Measurements from ENCODE around the gene JAG1.
"Not testable (repeated sequence)": the region's sequence is repeated elsewhere in the genome, so short reads cannot be mapped to it uniquely, and the experiment has no call there.

The JAG1 gene

DNA sequence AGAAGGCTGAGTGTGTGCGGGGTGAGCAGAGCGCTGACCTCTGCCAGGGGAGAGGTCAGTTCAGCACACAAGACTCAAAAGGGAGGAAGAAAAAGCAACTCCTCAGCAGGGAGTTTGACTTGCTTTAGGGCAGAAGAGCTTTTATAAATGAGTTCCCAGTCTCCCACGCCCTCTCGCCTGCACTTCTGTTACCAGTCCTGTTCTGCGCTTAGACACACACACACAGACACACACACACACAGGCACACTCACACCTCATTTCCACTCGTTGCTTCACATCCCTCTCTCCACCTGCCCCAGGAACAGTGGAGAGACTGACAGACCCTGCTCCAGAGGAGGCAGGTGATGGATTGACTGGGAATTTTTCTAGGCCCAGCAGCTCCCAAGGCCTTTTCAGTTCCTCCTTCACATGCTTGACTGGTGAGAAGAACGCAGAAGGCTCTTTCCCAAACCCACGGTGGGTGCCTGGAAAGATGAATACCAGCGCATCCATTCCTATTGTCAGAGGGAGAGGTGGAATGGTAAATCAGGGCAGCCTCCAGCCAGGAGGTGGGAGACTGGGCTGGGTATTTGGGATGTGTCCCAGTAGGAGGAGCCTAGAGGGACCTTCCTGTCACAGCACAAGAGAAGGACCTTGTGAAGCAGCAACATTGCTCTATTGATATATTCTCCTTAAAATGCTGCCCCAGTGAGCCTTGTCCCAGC is 43.7 kb downstream of the JAG1 start:
- H3K27ac ChIP-seq, result peak overlapping the region in 16 of 21 experiments; percentile 0 to 63 (median 22)

GRCh38 chr20:10626896-10627295 is 46.9 kb downstream of the JAG1 start:
- H3K27ac ChIP-seq, result peak overlapping the region in 10 of 21 experiments; percentile 5 to 51 (median 26)
- no peak overlapping the region for H3K4me3 ChIP-seq

More for the DNA sequence above, 43.7 kb downstream of the JAG1 start:
- no peak overlapping the region for H3K4me3 ChIP-seq

GRCh38 chr20:10625641-10626040 is 48.2 kb downstream of the JAG1 start:
- Histone ChIP-seq H3K4me3 (no peak overlapping the region), H3K27ac (peak overlapping the region in 6 of 21 experiments; percentile 2 to 74 (median 33))

GRCh38 chr20:10622657-10623418 is 51.0 kb downstream of the JAG1 start:
- peak overlapping the region in 20 of 21 experiments; percentile 25 to 92 (median 69) for H3K27ac ChIP-seq
- no peak overlapping the region for H3K4me3 ChIP-seq

GRCh38 chr20:10621149-10621548 is 52.6 kb downstream of the JAG1 start:
- Histone ChIP-seq H3K4me3 (no peak overlapping the region), H3K27ac (peak overlapping the region in 10 of 21 experiments; percentile 6 to 97 (median 75))

DNA sequence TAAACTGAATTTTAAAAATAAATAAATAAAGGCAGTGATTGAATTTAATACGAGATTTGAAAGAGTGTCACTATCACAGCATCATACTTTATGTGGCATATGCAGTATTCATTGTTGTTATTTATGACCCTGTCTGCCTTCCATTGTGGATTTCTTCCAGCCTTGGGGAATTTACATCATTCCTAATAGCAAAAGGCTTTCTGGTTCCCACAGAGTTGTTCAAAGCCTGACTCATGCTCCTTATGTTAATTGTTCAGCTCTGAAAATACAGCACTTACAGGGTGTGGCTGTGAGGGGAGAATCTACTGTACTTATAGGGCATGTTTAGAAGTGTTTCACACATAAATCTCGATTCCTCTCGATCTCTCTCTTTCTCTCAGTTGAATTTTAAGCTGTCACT is 54.4 kb downstream of the JAG1 start:
- H3K27ac ChIP-seq, result peak overlapping the region in 20 of 21 experiments; percentile 50 to 97 (median 78)

GRCh38 chr20:10618611-10619245 is 55.1 kb downstream of the JAG1 start:
- Histone ChIP-seq H3K4me3 (no peak overlapping the region), H3K27ac (peak overlapping the region in 19 of 21 experiments; percentile 1 to 97 (median 71))

More for the DNA sequence above, 54.4 kb downstream of the JAG1 start:
- H3K4me3 ChIP-seq, result no peak overlapping the region

DNA sequence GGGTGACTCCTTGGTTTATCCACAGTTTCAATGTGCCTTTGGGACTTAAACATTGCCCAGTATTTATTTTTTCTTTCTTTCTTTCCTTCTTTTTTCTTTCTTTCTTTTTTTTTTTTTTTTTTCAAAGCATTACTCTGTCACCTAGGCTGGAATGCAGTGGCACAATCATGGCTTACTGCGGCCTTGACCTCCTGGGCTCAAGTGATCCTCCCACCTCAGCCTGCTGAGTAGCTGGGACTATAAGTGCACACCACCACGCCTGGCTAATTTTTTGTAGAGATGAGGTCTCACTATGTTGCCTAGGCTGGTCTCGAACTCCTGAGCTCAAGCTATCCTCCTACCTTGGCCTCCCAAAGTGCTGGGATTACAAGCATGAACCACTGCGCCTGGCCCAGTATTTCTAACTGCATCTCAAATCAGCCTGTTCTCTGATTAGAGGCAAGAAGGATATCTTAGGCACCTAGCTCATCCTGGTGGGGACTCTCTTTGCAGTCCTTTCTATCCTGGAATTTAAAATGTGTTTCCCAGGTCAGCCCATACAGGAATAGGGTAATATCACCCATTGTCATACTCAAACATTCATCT is 56.2 kb downstream of the JAG1 start:
- peak overlapping the region in 4 of 21 experiments; percentile 10 to 88 (median 78) for H3K27ac ChIP-seq
- not testable (repeated sequence) for H3K4me3 ChIP-seq

DNA sequence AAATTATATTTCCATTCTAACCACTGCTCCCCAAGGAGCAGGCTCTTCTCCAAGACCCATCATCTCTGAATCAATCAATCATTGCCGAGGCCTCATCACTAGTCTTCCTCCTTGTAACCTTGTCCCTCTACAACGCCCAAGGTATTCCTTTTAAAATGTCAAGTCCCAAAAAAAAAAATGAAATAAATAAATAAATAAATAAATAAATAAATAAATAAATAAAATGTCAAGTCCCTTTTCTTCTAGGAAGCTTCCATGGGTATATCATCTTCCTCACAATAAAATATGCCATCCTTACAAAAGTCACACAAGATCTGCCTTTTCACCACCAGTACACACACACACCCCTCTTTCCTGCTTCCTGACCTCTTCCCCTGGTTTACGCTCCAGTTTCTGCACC is 57.6 kb downstream of the JAG1 start:
- no peak overlapping the region for H3K4me3 ChIP-seq
- no peak overlapping the region for H3K27ac ChIP-seq

DNA sequence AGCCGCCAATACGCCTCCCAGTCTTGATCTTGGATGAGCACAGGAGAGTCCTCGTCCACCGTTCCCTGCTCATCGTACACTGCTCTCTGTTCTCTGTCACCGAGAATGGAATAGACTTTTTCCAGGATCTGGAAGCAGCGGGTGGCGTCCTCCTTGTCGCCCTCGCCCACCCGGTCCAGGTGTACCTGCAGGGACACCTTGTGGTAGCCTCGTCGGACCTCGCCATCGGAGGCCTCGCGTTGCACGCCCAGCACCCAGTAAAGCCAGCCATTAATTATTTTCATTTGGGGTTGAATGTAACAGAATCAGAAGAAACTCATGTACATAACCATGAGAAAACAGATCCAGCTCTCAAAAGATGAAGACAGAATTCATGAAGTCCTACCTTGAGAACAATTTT is 59.9 kb downstream of the JAG1 start:
- no peak overlapping the region for H3K4me3 ChIP-seq
- H3K27ac ChIP-seq, result no peak overlapping the region

- not testable (repeated sequence) for H3K4me3 ChIP-seq, H3K27ac ChIP-seq
Observed at GRCh38 chr20:10613426-10613825, 60.4 kb downstream of the JAG1 start.

DNA sequence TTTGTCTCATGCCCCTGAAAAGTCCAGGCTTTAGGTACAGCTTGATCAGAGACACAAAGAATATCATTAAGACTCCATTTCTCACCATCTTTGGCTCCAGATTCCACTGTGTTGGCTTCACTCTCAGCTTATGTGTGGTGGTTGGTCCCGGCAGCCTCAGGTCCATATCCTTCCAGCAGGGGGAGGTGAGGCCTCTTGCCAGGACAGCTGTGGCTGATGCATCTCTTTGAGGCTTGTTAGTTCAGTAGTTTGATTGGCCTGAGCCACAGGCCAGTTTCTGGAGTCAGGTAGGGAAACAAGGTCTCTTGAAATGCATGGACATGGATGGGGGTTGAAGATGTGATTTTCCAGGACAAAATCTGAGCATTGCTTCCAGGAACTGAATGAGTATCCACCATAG is 62.4 kb downstream of the JAG1 start:
- Histone ChIP-seq H3K27ac (peak overlapping the region in 2 of 21 experiments; percentile 5 to 35), H3K4me3 (no peak overlapping the region)

DNA sequence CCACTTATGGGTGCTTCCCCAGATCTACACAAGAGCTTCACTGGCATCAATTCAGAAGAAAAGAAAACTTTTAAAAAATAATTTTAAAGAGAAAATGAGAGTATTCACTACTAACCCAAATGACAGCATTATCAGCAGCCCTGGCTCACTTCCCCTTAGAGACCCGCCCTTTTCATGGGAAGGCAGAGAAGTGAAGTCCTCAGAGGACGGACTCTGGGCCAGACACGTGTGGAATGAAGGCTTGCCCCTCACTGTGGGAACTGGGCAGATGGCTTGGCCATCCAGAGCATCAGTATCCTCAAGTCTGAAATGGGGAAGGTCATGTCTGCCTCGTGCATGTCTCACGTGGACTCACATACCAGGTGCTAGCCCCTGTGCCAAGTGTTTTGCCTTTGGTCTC is 63.5 kb downstream of the JAG1 start:
- H3K27ac ChIP-seq, result peak overlapping the region in 12 of 21 experiments; percentile 5 to 84 (median 64)
- H3K4me3 ChIP-seq, result no peak overlapping the region

DNA sequence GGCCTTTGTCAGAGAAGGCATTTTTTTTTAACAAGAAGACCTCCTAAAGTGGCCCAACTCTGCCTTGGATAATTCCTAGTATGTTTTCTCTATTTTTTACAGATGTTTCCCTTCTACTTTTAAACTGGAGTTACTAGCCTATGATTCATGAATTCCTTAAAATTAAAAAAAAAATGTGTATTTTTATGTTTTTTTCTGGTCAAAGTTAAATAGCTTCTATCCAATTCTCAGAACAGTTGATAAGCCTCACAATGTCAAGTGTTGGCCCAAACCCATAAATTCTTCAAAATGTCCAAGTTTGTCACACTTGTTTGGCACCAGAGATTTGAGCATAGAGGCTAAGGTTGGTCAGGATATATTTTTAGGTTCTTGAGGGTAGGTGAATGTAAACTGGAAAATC is 64.0 kb downstream of the JAG1 start:
- Histone ChIP-seq H3K27ac (peak overlapping the region in 18 of 21 experiments; percentile 21 to 84 (median 66)), H3K4me3 (no peak overlapping the region)

DNA sequence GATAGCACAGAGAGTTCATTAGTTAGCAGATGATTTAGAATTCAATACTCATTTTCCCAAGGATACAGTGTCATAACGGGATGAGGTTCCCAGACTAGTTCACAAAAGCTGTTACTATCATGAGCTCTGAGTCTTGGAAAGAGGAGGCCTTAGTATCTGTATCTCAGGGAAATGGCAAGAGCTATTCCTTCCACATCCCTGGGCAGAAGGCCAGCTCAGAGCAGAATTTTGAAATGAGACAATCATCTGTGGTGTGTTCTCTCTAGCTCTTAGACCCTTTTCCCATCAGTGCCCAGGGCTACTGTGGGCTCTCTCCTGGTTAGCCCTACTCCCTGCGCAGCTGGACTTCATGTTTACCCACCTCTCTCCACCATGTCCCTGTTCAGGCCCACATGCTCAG is 64.5 kb downstream of the JAG1 start:
- Histone ChIP-seq H3K27ac (peak overlapping the region in 20 of 21 experiments; percentile 16 to 84 (median 62)), H3K4me3 (no peak overlapping the region)

- Histone ChIP-seq H3K27ac (peak overlapping the region in 12 of 21 experiments; percentile 0 to 77 (median 52)), H3K4me3 (no peak overlapping the region)
Observed at GRCh38 chr20:10605547-10606195, 68.1 kb downstream of the JAG1 start.

- Histone ChIP-seq H3K4me3 (no peak overlapping the region), H3K27ac (peak overlapping the region in 13 of 21 experiments; percentile 0 to 77 (median 41))
Observed at GRCh38 chr20:10604865-10605440, 68.8 kb downstream of the JAG1 start.

GRCh38 chr20:10603971-10604864 is 69.6 kb downstream of the JAG1 start:
- Histone ChIP-seq H3K4me3 (no peak overlapping the region), H3K27ac (peak overlapping the region in 17 of 21 experiments; percentile 2 to 84 (median 57))

Measured in skin epidermis (tissue), 12 donors.